CD4-positive, alpha-beta memory T cell (primary cell): ENCODE measurements around the gene MB. TPM values are rescaled to one million over a fixed set of nuclear protein-coding genes. Genes with fewer than 3 reads are reported as not detected.

Experiments
- CTCF ChIA-PET: fragments of 350-600 bp; sonication (Branson Sonifier 250); formaldehyde crosslinking; loops from one replicate; lab custom pipeline; 2021; ENCODE audit warnings: inconsistent platforms; ENCODE audit not compliant: partially characterized antibody; lab: Charles Lee
- POLR2A ChIA-PET: fragments of 350-600 bp; sonication (Branson Sonifier 250); formaldehyde crosslinking; loops from one replicate; lab custom pipeline; 2021; ENCODE audit not compliant: partially characterized antibody; lab: Charles Lee
- DNase-seq, 5 donors: peaks; one replicate each; pipeline versions ENCODE4 v3.0.0 to v3.0.0-alpha.2; 2020 to 2022; ENCODE audit warnings: mixed read lengths in 1 of 5
- H3K27ac ChIP-seq: one replicate; pipeline ENCODE4 v1.7.0; 2013; ENCODE audit warnings: low read depth, low read length
- H3K27me3 ChIP-seq: 2 replicates; pipeline ENCODE4 v1.7.0; 2013; ENCODE audit warnings: mild to moderate bottlenecking, low read length, moderate library complexity; ENCODE audit not compliant: insufficient read depth
- H3K36me3 ChIP-seq: 2 replicates; pipeline ENCODE4 v1.7.0; 2013; ENCODE audit warnings: mild to moderate bottlenecking, low read length, moderate library complexity; ENCODE audit not compliant: insufficient read depth
- H3K4me1 ChIP-seq: 2 replicates; pipeline ENCODE4 v1.7.0; 2013; ENCODE audit warnings: mild to moderate bottlenecking, low read length, moderate library complexity; ENCODE audit not compliant: insufficient read depth
- H3K4me3 ChIP-seq, 2 donors: one replicate each; pipeline ENCODE4 v1.7.0; 2013; ENCODE audit warnings: low read length in 2 of 2, mild to moderate bottlenecking in 1 of 2
- H3K9me3 ChIP-seq, 2 donors: one replicate each; pipeline ENCODE4 v1.7.0; 2013; ENCODE audit warnings: low read length in 2 of 2, control low read depth in 1 of 2; ENCODE audit not compliant: control insufficient read depth in 1 of 2
- H3K27ac Mint-ChIP-seq, 7 donors: one replicate each; pipeline ENCODE4 v1.8.0; 2020 to 2021; ENCODE audit warnings: mixed read lengths in 7 of 7, mild to moderate bottlenecking in 6 of 7, inconsistent platforms in 3 of 7, moderate library complexity in 3 of 7
- H3K27me3 Mint-ChIP-seq, 2 donors: one replicate each; pipeline ENCODE4 v1.8.0; 2020 to 2021; ENCODE audit warnings: mixed read lengths in 2 of 2
- H3K36me3 Mint-ChIP-seq, 2 donors: one replicate each; pipeline ENCODE4 v1.8.0; 2020 to 2021; ENCODE audit warnings: mixed read lengths in 2 of 2, inconsistent platforms in 1 of 2, mild to moderate bottlenecking in 1 of 2
- H3K4me1 Mint-ChIP-seq, 4 donors: one replicate each; pipeline ENCODE4 v1.8.0; 2020 to 2021; ENCODE audit warnings: mixed read lengths in 4 of 4, mild to moderate bottlenecking in 1 of 4
- H3K4me3 Mint-ChIP-seq, 8 donors: one replicate each; pipeline ENCODE4 v1.8.0; 2020 to 2021; ENCODE audit warnings: mixed read lengths in 8 of 8, mild to moderate bottlenecking in 7 of 8, moderate library complexity in 6 of 8, inconsistent platforms in 3 of 8
- H3K9me3 Mint-ChIP-seq, 8 donors: one replicate each; pipeline ENCODE4 v1.8.0; 2020 to 2021; ENCODE audit warnings: mixed read lengths in 8 of 8, mild to moderate bottlenecking in 5 of 8, inconsistent platforms in 3 of 8, moderate library complexity in 1 of 8
- intact Hi-C: fragments of 100-400 bp; cut with micrococcal nuclease; formaldehyde crosslinking; loops from one replicate; pipeline ENCODE4 v1.15.1; 2023
- polyA plus RNA-seq, 2 donors: library from polyadenylated mRNA; unstranded; fragments of 300-500 nt; fragmentation: Illumina TruSeq; gene quantifications; one replicate each; pipeline ENCODE4 v1.2.3, GENCODE V29; 2021
- total RNA-seq, 2 experiments: library from RNA; stranded (reverse); gene quantifications; one replicate each; pipeline ENCODE4 v1.2.3, GENCODE V29; 2021

Gene MB
- total and polyA plus RNA-seq, 4 experiments from 2014 or later = not detected

- no peak for DNase-seq
- Histone ChIP-seq H3K27ac (no peak overlapping the region), H3K4me3 (no peak overlapping the region), H3K27me3 (no peaks in the 10 kb centered on the region), H3K9me3 (no peaks in the 10 kb centered on the region), H3K4me1 (peaks cover 7% of the 10 kb centered on the region), H3K36me3 (no peaks in the 10 kb centered on the region)
- Mint-ChIP-seq H3K9me3 (no peaks in the 10 kb centered on the region), H3K4me1 (peaks cover 0 to 11% (median 6%) of the 10 kb centered on the region in 4 donors), H3K27ac (no peak overlapping the region), H3K27me3 (peaks cover 13 to 14% of the 10 kb centered on the region in 2 donors), H3K4me3 (no peak overlapping the region), H3K36me3 (no peaks in the 10 kb centered on the region)
- intact Hi-C loops = no loop called here
- ChIA-PET CTCF (interaction anchor here (0.9 to 1.2 kb wide), 2 partner anchors 15 to 28 kb away, joined by 3 read pairs; no protein-coding TSS in a partner anchor), POLR2A (no interaction called here)
These were observed 5.8 kb downstream of the MB start for GRCh38 chr22:35611200-35611890.

DNA sequence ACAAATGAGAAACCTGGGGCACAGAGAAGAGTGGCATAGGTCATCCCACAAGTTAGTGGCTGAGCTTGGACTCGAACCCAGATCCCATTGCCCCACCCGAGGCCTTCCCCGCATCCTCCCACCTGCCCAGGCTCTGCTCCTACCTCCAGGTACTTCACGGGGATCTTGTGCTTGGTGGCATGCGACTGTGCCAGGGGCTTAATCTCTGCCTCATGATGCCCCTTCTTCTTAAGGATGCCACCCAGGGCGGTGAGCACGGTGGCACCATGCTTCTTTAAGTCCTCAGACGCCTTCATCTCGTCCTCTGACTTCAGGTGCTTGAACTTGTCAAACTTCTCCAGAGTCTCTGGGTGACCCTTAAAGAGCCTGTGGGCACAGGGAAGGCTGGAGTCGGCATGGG, 6.4 kb downstream of the MB start:
- DNase-seq = no peak
- ChIA-PET POLR2A (no interaction called here), CTCF (no interaction called here)
- intact Hi-C loops = no loop called here
- Mint-ChIP-seq H3K4me3 (no peak overlapping the region), H3K9me3 (no peaks in the 10 kb centered on the region), H3K36me3 (no peaks in the 10 kb centered on the region), H3K27me3 (peaks cover 15 to 17% of the 10 kb centered on the region in 2 donors), H3K27ac (no peak overlapping the region), H3K4me1 (peaks cover 0 to 5% (median 4%) of the 10 kb centered on the region in 4 donors)
- no peaks in the 10 kb centered on the region for H3K36me3 ChIP-seq
- no peak overlapping the region for H3K4me3 ChIP-seq
- no peaks in the 10 kb centered on the region for H3K9me3 ChIP-seq
- H3K27ac ChIP-seq = no peak overlapping the region
- no peaks in the 10 kb centered on the region for H3K27me3 ChIP-seq
- H3K4me1 ChIP-seq = peaks cover under 1% of the 10 kb centered on the region

GRCh38 chr22:35609761-35610160, 7.4 kb downstream of the MB start:
- intact Hi-C loops = no loop called here
- peaks cover 15 to 17% of the 10 kb centered on the region in 2 donors for H3K27me3 Mint-ChIP-seq
- CTCF ChIA-PET = no interaction called here

GRCh38 chr22:35609261-35609660, 7.9 kb downstream of the MB start:
- no peak overlapping the region for H3K27ac Mint-ChIP-seq
- no peak overlapping the region for H3K4me3 Mint-ChIP-seq
- H3K27me3 ChIP-seq = no peaks in the 10 kb centered on the region
- no peaks in the 10 kb centered on the region for H3K9me3 Mint-ChIP-seq
- no peaks in the 10 kb centered on the region for H3K36me3 ChIP-seq
- DNase-seq = no peak
- H3K9me3 ChIP-seq = no peaks in the 10 kb centered on the region
- no peak overlapping the region for H3K4me3 ChIP-seq
- H3K4me1 ChIP-seq = no peaks in the 10 kb centered on the region
- H3K36me3 Mint-ChIP-seq = no peaks in the 10 kb centered on the region
- no peak overlapping the region for H3K27ac ChIP-seq
- H3K4me1 Mint-ChIP-seq = peaks cover 0 to 3% (median under 1%) of the 10 kb centered on the region in 4 donors
- POLR2A ChIA-PET = no interaction called here
- CTCF ChIA-PET = no interaction called here
- intact Hi-C loops = no loop called here
- H3K27me3 Mint-ChIP-seq = peaks cover 15 to 17% of the 10 kb centered on the region in 2 donors

More at GRCh38 chr22:35609761-35610160, 7.4 kb downstream of the MB start:
- Histone ChIP-seq H3K27ac (no peak overlapping the region), H3K4me1 (no peaks in the 10 kb centered on the region), H3K4me3 (no peak overlapping the region), H3K27me3 (no peaks in the 10 kb centered on the region), H3K36me3 (no peaks in the 10 kb centered on the region), H3K9me3 (no peaks in the 10 kb centered on the region)
- no peak overlapping the region for H3K27ac Mint-ChIP-seq
- H3K9me3 Mint-ChIP-seq = no peaks in the 10 kb centered on the region
- no peaks in the 10 kb centered on the region for H3K36me3 Mint-ChIP-seq
- H3K4me3 Mint-ChIP-seq = no peak overlapping the region
- POLR2A ChIA-PET = no interaction called here
- peaks cover 0 to 3% (median under 1%) of the 10 kb centered on the region in 4 donors for H3K4me1 Mint-ChIP-seq
- no peak for DNase-seq

GRCh38 chr22:35608088-35608487, 9.0 kb downstream of the MB start:
- Histone ChIP-seq H3K36me3 (no peaks in the 10 kb centered on the region), H3K27ac (no peak overlapping the region), H3K9me3 (no peaks in the 10 kb centered on the region), H3K4me1 (no peaks in the 10 kb centered on the region), H3K4me3 (no peak overlapping the region), H3K27me3 (no peaks in the 10 kb centered on the region)
- Mint-ChIP-seq H3K27me3 (peaks cover 15 to 17% of the 10 kb centered on the region in 2 donors), H3K4me3 (no peak overlapping the region), H3K9me3 (no peaks in the 10 kb centered on the region), H3K27ac (no peak overlapping the region), H3K4me1 (peaks cover 0 to 3% (median under 1%) of the 10 kb centered on the region in 4 donors), H3K36me3 (no peaks in the 10 kb centered on the region)
- POLR2A ChIA-PET = no interaction called here
- CTCF ChIA-PET = no interaction called here
- DNase-seq = no peak
- intact Hi-C loops = no loop called here

GRCh38 chr22:35606916-35607315, 10.2 kb downstream of the MB start:
- no peaks in the 10 kb centered on the region for H3K9me3 Mint-ChIP-seq
- Histone ChIP-seq H3K36me3 (no peaks in the 10 kb centered on the region), H3K4me1 (no peaks in the 10 kb centered on the region), H3K9me3 (no peaks in the 10 kb centered on the region), H3K27me3 (no peaks in the 10 kb centered on the region), H3K27ac (no peak overlapping the region), H3K4me3 (no peak overlapping the region)
- peaks cover 0 to 2% (median under 1%) of the 10 kb centered on the region in 4 donors for H3K4me1 Mint-ChIP-seq
- DNase-seq = no peak
- no peaks in the 10 kb centered on the region for H3K36me3 Mint-ChIP-seq
- CTCF ChIA-PET = no interaction called here
- no peak overlapping the region for H3K27ac Mint-ChIP-seq
- POLR2A ChIA-PET = no interaction called here
- no peak overlapping the region for H3K4me3 Mint-ChIP-seq
- intact Hi-C loops = no loop called here
- H3K27me3 Mint-ChIP-seq = peaks cover 15 to 17% of the 10 kb centered on the region in 2 donors

- Mint-ChIP-seq H3K9me3 (no peaks in the 10 kb centered on the region), H3K27me3 (peaks cover 15 to 17% of the 10 kb centered on the region in 2 donors), H3K4me1 (no peaks in the 10 kb centered on the region), H3K27ac (no peak overlapping the region), H3K4me3 (no peak overlapping the region), H3K36me3 (no peaks in the 10 kb centered on the region)
- ChIA-PET POLR2A (no interaction called here), CTCF (no interaction called here)
- no peaks in the 10 kb centered on the region for H3K27me3 ChIP-seq
- DNase-seq = no peak
- H3K4me3 ChIP-seq = no peak overlapping the region
- H3K9me3 ChIP-seq = no peaks in the 10 kb centered on the region
- no peak overlapping the region for H3K27ac ChIP-seq
- no peaks in the 10 kb centered on the region for H3K4me1 ChIP-seq
- no peaks in the 10 kb centered on the region for H3K36me3 ChIP-seq
- intact Hi-C loops = no loop called here
These were observed 11.2 kb downstream of the MB start for GRCh38 chr22:35605851-35606481.
